Mesothelial cell of epicardium (in vitro differentiated cells): ENCODE data around the gene GBX1. TPM values are rescaled to one million over a fixed set of nuclear protein-coding genes. Genes with fewer than 3 reads are reported as not detected.

Source experiments
- DNase-seq, 2 experiments: peaks; one replicate each; pipeline ENCODE4 v3.0.0; 2021; ENCODE audit warnings: low spot score in 2 of 2; ENCODE audit not compliant: unreplicated experiment in 2 of 2
- H3K27ac Mint-ChIP-seq: 2 replicates; pipeline ENCODE4 v1.8.0; 2021; ENCODE audit warnings: mixed read lengths
- H3K27me3 Mint-ChIP-seq: 2 replicates; pipeline ENCODE4 v1.8.0; 2021; ENCODE audit warnings: low read depth, mixed read lengths
- H3K36me3 Mint-ChIP-seq: 2 replicates; pipeline ENCODE4 v1.8.0; 2021; ENCODE audit warnings: mixed read lengths
- H3K4me1 Mint-ChIP-seq: 2 replicates; pipeline ENCODE4 v1.8.0; 2021; ENCODE audit warnings: mixed read lengths
- H3K4me3 Mint-ChIP-seq: 2 replicates; pipeline ENCODE4 v1.8.0; 2021; ENCODE audit warnings: mild to moderate bottlenecking, moderate library complexity, mixed read lengths
- H3K9me3 Mint-ChIP-seq: 2 replicates; pipeline ENCODE4 v1.8.0; 2021; ENCODE audit warnings: mixed read lengths
- total RNA-seq: library from RNA; stranded (reverse); gene quantifications from 3 replicates; pipeline ENCODE4 v1.2.1, GENCODE V29; 2021
- TF ChIP-seq, protein P1 (sequence below): fragments of 200-600 bp; sonication (generic); IDR thresholded peaks from one replicate; pipeline ENCODE4 v1.5.0; 2021; ENCODE audit warnings: antibody characterized with exemption; ENCODE audit not compliant: unreplicated experiment

GBX1 gene
- total RNA-seq, 1 donor from 2014 or later, result not detected

GRCh38 chr7:151201344-151201743 is 33.9 kb upstream of the GBX1 start:
- H3K4me3 Mint-ChIP-seq, result no peak overlapping the region
- no peaks in the 10 kb centered on the region for H3K4me1 Mint-ChIP-seq
- TF ChIP-seq, protein P1, sequence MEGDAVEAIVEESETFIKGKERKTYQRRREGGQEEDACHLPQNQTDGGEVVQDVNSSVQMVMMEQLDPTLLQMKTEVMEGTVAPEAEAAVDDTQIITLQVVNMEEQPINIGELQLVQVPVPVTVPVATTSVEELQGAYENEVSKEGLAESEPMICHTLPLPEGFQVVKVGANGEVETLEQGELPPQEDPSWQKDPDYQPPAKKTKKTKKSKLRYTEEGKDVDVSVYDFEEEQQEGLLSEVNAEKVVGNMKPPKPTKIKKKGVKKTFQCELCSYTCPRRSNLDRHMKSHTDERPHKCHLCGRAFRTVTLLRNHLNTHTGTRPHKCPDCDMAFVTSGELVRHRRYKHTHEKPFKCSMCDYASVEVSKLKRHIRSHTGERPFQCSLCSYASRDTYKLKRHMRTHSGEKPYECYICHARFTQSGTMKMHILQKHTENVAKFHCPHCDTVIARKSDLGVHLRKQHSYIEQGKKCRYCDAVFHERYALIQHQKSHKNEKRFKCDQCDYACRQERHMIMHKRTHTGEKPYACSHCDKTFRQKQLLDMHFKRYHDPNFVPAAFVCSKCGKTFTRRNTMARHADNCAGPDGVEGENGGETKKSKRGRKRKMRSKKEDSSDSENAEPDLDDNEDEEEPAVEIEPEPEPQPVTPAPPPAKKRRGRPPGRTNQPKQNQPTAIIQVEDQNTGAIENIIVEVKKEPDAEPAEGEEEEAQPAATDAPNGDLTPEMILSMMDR, result no peak
- H3K27me3 Mint-ChIP-seq, result peaks cover 49% of the 10 kb centered on the region
- H3K27ac Mint-ChIP-seq, result no peak overlapping the region
- H3K9me3 Mint-ChIP-seq, result no peaks in the 10 kb centered on the region
- no peaks in the 10 kb centered on the region for H3K36me3 Mint-ChIP-seq
- no peak for DNase-seq

DNA sequence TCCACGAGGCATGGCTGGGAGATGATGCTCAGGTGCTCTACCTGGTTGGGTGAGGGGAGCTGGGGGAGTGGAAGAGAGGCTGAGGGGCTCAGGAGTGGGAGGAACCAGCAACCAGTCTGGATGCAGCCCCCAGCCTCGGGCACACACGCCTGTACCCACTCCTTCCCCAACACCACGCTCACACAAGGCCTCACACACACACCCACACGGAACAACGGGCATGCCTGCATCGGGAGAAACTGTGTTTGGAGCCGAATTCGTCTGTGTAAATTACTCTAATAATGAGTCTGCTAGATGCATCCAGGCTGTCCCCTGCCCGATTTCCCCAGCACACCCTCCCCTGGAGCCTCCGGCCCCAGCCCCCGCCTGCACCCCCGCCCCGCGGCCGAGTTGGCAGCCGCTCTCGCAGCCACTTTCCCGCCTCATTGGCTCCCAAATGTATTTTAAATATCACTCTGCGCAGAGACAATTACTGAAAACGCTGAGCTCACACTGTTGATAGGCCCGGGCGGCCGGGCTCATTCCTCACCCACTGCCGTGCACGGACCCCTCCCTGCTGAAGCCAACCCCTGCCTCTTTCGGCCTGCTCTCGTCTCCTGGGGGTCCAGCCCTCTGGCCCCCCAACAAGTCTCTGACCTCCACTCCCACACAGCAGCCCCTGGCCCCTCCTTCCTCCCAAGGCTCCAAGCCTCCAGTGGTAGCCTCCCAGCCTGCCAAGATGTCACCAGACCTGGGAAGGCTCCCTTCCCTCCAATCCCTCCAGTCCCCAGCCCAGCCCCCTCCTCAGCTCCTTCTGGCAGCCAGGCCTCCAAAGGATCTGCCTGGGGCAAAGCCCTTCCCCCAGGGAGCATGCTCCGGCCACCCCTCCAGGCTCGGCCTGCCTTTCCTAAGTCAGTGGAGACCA is 31.7 kb upstream of the GBX1 start:
- Mint-ChIP-seq H3K9me3 (no peaks in the 10 kb centered on the region), H3K27me3 (peaks cover 30% of the 10 kb centered on the region), H3K27ac (no peak overlapping the region), H3K4me3 (no peak overlapping the region), H3K36me3 (no peaks in the 10 kb centered on the region), H3K4me1 (no peaks in the 10 kb centered on the region)
- TF ChIP-seq, protein P1, result no peak
- DNase-seq, result no peak

GRCh38 chr7:151197932-151198331 is 30.4 kb upstream of the GBX1 start:
- Mint-ChIP-seq H3K36me3 (no peaks in the 10 kb centered on the region), H3K4me3 (no peak overlapping the region), H3K9me3 (no peaks in the 10 kb centered on the region), H3K27me3 (peaks cover 24% of the 10 kb centered on the region), H3K4me1 (no peaks in the 10 kb centered on the region), H3K27ac (no peak overlapping the region)
- TF ChIP-seq, protein P1, result no peak
- no peak for DNase-seq

GRCh38 chr7:151195616-151196450 is 28.3 kb upstream of the GBX1 start:
- Mint-ChIP-seq H3K36me3 (no peaks in the 10 kb centered on the region), H3K4me3 (no peak overlapping the region), H3K4me1 (no peaks in the 10 kb centered on the region), H3K9me3 (no peaks in the 10 kb centered on the region), H3K27me3 (peaks cover 12% of the 10 kb centered on the region), H3K27ac (no peak overlapping the region)
- TF ChIP-seq, protein P1, result no peak
- no peak for DNase-seq

- H3K4me1 Mint-ChIP-seq, result no peaks in the 10 kb centered on the region
- no peaks in the 10 kb centered on the region for H3K36me3 Mint-ChIP-seq
- no peaks in the 10 kb centered on the region for H3K9me3 Mint-ChIP-seq
- H3K27ac Mint-ChIP-seq, result no peak overlapping the region
- TF ChIP-seq, protein P1, result no peak
- peaks cover 25% of the 10 kb centered on the region for H3K27me3 Mint-ChIP-seq
- no peak overlapping the region for H3K4me3 Mint-ChIP-seq
- no peak for DNase-seq
Observed at GRCh38 chr7:151194188-151194587, 26.7 kb upstream of the GBX1 start.
